ENCODE results near the gene CCNL2.

The CCNL2 gene

DNA sequence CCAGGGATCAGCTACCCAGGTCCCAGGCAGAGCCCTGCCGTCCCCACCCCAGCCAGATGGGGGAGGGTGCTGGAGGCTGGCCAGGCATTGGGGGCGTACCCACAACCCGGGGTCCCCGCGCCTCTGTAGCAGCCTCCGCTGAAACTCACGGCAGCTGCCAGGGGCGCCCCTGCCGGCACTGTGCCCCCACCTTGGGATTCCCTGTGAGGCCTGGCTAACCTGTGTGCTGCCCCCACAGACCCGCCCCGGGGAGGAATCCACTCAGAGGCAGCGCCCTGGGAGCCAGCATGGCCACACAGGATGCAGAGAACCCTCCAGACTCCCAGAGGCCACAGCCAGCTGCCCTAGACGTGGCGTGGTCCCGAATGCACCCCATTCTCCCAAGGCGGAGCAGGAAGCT, 53.8 kb downstream of the CCNL2 start:
- in situ Hi-C loops (cut with MboI; ENCODE audit: low sequenced_read_pairs): no loop called here

DNA sequence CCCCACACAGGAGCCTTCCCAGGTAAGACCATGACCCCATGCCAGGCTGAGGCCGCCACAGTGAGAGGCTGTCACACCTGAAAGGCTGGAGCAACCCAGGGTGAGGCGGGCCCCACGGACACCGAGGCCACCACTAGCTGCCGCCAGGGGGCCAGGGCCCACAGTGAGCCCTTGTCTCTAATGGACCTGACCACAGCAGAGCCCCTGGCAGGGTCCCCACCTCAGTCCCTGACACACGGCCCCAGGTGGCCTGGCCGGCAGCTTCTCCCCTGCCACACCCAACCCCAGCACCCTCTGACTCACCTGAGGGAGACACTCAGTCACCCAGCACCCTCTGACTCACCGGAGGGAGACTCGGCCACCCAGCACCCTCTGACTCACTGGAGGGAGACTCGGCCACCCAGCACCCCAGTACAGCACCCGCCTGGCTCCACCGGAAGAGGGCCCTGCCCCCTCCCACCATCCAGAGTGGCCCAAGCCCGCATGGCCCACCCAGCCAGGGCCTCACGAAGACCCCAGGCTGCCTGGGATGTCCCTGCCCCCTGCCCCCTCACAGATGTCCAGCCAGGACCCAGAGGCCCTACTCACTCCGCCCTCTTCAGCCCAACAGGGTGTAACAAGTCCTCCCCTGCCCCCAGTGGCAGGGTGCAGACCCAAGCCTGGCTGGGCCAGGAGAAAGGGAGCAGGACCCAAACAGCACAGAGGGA, 54.3 kb downstream of the CCNL2 start:
- in situ Hi-C loops (cut with MboI; ENCODE audit: low sequenced_read_pairs): no loop called here

DNA sequence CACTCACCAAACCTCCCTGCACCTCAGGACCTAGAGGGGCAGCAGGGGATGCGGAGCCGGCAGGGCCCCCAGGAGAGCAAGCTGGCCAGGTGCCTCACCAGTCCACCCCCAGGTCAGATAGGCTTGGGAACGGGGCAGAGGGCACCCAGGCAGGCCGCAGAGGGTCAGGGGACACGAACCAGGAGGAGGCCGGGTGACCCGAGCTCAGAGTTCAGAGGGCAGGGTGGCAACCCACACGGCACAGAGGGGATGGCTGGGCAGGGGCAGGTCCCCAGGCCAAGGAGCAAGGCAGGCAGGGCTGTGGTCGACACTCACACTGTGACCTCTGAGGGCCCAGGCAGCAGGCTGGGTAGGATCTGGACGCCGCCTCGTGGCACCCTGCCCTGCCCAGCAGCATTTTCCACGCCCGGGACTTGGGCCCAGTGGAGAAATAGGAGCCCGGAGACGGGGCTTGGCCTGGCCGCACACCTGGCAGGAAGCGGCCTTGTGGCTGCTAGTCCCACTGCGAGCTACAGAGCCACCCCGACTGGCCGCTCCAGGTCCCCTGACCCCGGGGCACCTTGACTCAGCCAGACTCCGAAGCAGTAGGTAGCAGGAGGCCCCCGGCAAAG, 55.2 kb downstream of the CCNL2 start:
- in situ Hi-C loops (cut with MboI; ENCODE audit: low sequenced_read_pairs): no loop called here

DNA sequence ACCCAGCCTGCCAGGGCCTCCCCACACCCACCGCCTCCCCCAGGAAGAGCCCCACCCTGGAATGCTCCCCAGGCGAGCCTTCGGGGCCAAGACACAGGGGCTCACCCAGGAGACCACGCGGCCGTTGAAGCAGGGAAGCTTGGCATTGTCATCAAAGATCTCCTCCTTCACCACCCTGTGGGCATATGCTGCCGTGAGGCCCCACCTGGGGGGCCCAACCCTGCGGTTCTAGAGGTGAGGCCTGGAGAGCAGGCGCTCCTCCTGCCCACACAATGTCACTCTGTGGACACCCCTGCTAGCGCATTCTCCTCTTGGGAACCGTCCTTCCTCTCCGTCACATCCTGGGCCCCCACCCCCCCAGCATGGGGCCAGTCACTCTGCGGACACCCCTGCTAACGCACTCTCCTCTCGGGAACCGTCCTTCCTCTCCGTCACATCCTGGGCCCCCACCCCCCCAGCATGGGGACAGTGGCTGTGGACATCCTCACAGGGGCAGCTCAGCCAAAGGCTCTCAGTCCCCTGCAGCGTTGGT, 56.5 kb downstream of the CCNL2 start:
- in situ Hi-C loops (cut with MboI; ENCODE audit: low sequenced_read_pairs): no loop called here

DNA sequence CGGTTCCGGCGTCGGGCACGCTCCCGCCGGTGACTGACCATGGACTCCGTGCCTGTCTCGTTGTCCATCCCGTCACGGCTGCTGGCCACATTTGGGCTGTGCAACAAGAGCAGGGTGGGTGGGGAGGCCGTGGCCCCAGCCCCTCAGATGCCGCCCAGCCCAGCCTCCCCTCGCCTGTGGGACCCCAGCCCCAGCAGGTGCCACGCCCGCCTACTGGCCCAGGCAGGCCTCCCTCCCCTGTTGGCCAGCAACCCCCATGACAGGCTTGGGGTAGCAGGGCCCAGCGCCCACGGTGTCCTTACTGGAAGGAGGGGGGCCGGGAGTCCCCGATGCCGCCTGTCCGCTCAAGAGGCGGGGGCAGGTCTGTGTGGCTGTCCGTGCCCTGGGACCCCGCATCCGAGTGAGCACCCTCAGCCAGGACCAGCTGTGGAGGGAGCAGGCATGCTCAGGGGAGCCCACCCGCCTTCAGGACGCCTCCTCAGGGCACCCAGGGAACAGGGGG, 57.0 kb downstream of the CCNL2 start:
- in situ Hi-C loops (cut with MboI; ENCODE audit: low sequenced_read_pairs): no loop called here

DNA sequence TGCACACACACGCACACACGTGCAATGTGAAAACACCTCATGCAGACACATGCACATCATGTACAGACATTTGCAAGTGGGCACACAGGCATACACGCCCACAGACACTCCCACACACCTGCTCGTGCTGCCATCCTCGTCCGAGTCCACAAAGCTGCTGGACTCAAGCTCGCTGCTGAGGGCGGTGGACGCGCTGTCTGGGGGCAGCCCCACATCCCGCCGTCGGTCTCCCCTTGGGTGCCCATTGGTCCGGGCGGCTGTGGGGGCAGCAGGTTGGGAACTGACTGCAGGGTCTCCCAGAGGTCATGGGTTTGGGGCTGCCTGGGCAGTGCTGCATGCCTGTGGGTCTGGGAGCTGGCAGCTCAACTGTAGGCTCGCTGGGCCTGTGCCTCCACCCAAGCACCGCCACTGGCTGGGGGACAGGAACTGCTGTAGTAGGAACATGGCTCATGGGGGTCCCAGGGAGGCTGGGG, 57.5 kb downstream of the CCNL2 start:
- in situ Hi-C loops (cut with MboI; ENCODE audit: low sequenced_read_pairs): no loop called here

DNA sequence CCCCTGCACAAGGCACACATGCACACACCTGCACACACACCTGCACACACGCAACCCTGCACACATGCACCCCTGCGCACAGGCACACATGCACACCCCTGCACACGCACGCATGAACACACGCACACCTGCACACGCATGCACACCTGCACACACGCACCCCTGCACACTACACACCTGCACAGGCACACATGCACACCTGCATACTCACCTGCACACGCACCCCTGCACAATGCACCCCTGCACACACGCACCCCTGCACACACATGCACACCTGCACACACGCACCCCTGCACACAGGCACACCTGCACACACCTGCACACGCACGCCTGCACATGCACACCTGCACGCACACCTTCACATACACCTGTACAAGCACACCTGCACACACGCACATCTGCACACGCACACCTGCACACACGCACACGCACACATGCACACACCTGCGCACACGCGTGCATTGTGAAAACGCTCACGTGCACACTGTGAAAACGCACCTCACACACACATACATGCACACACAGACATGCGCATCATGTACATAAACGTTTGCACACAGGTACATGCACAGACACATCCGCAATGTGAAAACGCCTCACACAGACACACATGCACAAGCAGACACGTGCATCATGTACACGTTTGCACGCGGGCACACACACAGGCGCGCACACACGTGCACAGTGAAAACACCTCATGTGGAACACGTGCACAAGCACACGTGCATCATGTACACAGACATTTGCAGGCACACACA, 58.2 kb downstream of the CCNL2 start:
- in situ Hi-C loops (cut with MboI; ENCODE audit: low sequenced_read_pairs): no loop called here

DNA sequence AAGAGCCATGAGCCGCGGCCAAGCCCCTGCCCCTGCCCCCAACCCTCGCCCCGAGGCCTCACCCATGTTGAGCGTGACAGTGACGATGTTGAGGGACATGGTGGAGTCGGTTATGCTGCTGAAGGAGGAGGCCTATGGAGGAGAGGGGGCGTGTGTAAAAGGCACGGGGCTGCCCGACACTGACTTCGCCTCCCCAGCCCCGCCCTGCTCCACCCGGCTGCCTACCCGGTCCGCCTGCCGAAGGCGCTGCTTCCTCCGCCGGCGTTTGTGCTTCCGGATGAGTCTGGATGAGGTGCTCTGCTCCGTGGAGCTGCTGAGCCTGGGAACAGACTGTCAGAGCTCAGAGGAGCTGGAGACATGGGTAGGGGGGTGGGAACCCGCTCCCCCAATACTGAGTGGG, 59.0 kb downstream of the CCNL2 start:
- in situ Hi-C loops (cut with MboI; ENCODE audit: low sequenced_read_pairs): no loop called here

DNA sequence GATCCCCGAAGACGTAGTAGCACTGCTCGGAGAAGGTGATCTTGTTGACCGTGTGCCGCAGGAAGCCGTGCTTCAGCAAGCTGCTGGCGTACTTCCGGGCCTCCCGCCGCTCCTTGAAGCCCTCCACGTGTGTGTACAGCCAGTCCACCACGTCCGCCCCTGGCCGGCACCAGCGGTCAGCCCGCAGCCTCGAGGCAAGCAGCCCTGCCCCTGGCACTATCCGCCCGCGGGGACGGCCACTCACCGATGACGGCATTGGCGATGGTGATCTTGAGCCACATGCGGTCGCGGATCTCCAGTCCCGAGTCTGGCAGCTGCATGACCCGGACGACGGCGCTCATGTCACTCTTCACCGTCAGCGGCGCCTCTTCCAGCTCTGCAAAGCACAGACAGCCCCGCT, 60.9 kb downstream of the CCNL2 start:
- in situ Hi-C loops (cut with MboI; ENCODE audit: low sequenced_read_pairs): no loop called here

DNA sequence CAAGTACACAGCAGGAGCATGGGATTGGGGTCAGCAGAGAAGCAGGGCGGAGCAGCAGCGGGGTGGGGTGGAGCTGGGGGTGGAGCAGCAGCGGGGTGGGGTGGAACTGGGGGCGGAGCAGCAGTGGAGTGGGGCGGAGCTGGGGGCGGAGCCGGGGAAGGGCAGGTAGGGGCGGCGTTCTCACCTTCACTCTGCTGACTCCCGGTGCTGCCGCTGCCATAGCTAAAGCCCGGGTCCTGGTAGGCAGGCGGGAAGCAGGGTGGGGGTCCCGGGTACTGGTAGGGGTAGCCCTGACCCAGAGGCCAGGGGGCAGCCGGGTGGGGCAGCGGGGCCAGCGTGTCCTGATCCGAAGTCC, 61.4 kb downstream of the CCNL2 start:
- in situ Hi-C loops (cut with MboI; ENCODE audit: low sequenced_read_pairs): no loop called here

DNA sequence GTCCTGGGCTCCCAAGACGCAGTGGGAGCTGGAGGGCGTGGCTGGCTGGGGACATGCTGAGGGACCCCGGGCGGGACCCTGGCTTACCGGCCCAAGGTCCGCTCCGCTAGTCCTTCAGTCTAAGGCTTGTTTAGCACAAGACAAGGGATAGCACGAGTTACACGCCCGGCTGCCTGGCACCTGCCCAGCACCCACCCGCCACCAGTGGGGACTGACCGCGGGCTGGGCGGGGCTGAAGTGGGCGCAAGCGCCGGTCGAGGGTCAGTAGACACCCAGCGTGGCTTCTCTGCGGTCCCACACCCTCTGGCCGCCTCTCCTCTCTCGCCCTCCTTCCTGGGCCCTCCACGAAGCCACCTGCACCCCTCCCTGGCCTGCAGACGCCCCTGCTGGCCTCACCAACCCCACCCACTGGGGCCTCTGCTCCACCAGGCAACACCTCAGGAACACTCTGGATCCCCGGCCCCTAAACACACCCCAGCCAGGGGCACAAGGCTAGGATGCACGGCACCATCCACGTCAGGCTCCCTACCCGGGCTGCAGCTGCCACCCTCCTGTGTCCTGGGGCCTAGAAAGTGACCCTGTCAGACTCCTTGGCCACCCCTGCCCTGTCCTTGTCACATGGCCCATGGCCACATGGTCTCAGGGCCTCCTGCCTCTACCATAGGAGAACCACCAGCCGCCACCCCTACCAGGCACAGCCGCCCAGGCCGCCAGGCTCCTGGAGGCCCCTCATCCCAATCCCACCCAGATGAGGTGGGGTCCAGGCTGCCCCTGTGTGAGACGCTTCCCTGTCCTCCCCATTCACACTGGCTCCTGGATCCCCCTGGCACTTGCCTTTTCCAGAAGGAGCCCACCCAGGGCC, 62.0 kb downstream of the CCNL2 start:
- in situ Hi-C loops (cut with MboI; ENCODE audit: low sequenced_read_pairs): no loop called here

DNA sequence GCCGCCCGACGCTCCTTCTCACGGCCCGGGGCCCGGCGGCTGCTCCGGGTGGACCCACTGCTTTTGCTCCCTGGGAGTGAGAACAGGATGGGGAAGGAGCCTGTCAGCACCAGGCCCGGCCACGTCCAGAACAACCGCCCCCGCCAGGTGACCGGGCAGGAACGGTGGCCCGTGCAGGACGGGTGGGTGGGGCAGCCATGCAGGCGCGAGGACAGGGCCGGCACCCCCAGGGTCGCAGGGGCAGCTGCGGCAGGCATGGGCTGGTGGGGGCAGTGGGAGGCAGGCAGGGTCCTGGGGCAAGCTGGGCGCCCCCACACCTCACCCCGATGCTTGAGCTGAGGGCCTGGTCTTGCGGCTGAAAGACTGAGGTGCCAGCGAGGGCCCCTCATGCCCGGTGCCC, 62.7 kb downstream of the CCNL2 start:
- in situ Hi-C loops (cut with MboI; ENCODE audit: low sequenced_read_pairs): no loop called here

DNA sequence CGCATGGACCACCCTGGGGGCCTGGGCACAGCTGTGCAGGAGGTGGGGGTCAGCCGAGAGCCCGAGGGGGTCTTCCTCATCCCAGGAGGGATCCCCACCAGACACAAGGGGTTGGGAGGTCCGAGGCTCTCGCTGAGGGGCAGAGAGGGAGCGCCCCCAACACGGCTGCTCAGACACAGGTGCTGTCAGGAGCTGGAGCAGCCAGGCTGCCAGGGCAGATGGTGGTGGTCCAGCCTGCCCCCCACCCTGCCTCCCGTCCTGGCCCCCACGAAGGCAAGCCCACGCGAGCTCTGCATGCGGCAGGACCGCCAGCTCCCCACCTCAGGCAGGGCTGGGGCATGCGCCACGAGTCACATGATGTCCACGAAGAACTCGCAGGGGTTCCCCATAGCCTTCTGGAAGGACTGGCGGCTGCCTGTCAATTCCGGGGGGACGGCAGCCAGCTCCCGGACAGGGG, 63.3 kb downstream of the CCNL2 start:
- in situ Hi-C loops (cut with MboI; ENCODE audit: low sequenced_read_pairs): no loop called here

All from HL-60/S4 (cell line).